ENCODE measurements around the gene NOS1AP. TPM values are rescaled to one million over a fixed set of nuclear protein-coding genes. Genes with fewer than 3 reads are reported as not detected.

Gene NOS1AP
- total RNA-seq, 4 donors from 2014 or later, result 8.5 to 34.8 (median 14.1) TPM

DNA sequence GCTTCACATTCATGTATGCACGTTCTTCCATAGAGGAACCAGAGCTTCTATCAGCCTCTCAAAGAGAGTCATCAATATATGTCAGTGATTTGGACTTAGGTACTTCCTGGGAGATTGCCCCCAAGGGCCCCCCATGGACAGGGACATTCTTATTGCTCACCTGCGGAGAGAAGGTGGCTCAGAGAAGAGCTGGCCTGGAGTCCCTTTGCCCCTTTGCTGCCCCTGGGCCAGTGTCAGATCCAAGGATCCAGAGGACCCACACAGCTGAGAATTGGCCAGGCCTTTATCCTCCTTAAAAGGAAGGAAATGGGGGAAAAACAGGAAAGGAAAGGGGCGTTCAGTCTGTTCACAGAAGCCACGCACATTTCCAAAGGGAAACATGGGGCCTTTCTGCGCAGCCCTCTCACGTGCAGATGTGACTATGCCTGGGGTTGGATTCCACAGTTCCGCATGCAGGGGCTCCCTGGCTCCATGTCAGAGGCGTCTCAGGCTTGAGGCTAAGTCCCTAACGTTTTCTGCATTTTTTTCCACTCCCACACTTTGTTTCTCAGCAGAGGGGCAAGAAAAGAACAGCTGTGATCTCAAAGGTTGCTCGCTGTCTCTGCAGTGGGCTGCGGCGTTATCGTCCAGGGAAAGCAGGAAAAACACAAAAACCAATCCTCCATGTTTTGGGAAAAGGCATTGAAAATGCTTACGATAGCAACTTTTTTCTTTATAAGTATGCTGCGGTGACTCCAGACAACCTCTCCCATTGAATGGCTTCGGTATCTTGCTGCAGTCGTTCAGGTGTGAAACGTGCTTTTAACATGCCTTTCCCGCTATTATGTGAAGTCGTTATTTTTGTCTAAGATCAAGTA, 318.0 kb downstream of the NOS1AP start:
- H3K4me1 ChIP-seq, result peaks cover 6 to 32% (median 12%) of the 10 kb centered on the region in 4 donors
- H3K9me3 ChIP-seq, result no peaks in the 10 kb centered on the region
- no peak overlapping the region for H3K27ac ChIP-seq
- WGBS, 2 donors (ENCODE audit: low coverage in 1 of 2), result 82 to 89% methylated on average over 18 to 20 of the region's 20 CpGs
- no peak overlapping the region for H3K4me3 ChIP-seq
- H3K27me3 ChIP-seq, result no peaks in the 10 kb centered on the region
- in situ Hi-C loops (cut with MboI; ENCODE audit: low pct_ligation_motif_present in 1 of 4, low pct_unique_long_range_greater_than_20kb in 1 of 4, low sequenced_read_pairs in 3 of 4) (loop anchor here in 2 of 4 donors (10.0 to 25.0 kb wide), 2 partner anchors 333 to 600 kb away; no protein-coding TSS in a partner anchor), intact Hi-C loops (cut with DNase I; ENCODE audit: low total_unique reads) (no loop called here)
- no peak for DNase-seq
- no peaks in the 10 kb centered on the region for H3K36me3 ChIP-seq
- no peak for TF ChIP-seq EP300 (IDR thresholded peaks at IDR 0.05; ENCODE audit: low read depth)
- TF ChIP-seq POLR2A (IDR thresholded peaks at IDR 0.05), result no peak
- TF ChIP-seq, protein P1, sequence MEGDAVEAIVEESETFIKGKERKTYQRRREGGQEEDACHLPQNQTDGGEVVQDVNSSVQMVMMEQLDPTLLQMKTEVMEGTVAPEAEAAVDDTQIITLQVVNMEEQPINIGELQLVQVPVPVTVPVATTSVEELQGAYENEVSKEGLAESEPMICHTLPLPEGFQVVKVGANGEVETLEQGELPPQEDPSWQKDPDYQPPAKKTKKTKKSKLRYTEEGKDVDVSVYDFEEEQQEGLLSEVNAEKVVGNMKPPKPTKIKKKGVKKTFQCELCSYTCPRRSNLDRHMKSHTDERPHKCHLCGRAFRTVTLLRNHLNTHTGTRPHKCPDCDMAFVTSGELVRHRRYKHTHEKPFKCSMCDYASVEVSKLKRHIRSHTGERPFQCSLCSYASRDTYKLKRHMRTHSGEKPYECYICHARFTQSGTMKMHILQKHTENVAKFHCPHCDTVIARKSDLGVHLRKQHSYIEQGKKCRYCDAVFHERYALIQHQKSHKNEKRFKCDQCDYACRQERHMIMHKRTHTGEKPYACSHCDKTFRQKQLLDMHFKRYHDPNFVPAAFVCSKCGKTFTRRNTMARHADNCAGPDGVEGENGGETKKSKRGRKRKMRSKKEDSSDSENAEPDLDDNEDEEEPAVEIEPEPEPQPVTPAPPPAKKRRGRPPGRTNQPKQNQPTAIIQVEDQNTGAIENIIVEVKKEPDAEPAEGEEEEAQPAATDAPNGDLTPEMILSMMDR (IDR thresholded peaks at IDR 0.05), result no peak
- TF ChIP-seq POLR2AphosphoS5 (IDR thresholded peaks at IDR 0.05), result no peak

DNA sequence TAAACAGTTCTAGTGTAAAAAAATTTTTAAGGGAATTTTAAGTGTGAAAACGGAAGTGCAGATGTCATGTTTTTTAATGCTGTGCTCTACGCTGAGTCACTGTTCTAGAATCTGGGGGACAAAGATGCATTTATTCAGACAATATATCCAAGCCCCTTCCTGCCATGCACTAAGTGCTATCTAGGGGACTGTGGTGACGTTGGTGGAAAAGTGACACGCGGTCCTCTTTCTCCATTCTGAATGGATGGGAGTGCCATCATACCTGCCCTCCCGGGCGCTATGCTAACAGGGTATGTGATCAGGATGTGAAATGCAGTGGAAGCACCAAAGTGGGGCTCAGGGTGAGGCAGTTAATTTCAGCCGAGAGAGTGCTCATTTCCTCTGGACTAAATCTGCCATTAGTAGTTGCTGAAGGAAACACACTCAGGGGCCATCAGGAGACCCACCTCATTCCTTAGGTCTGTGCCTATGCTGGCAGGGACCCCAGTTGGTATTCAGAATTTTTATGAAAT, 318.6 kb downstream of the NOS1AP start:
- no peaks in the 10 kb centered on the region for H3K27me3 ChIP-seq
- 88% methylated on average over 8 of the region's 8 CpGs; no CpG with 5 or more reads in 1 of the 2 donors for WGBS, 2 donors (ENCODE audit: low coverage in 1 of 2)
- H3K9me3 ChIP-seq, result no peaks in the 10 kb centered on the region
- DNase-seq, result no peak
- no peak for TF ChIP-seq POLR2A (IDR thresholded peaks at IDR 0.05)
- TF ChIP-seq, protein P1 (IDR thresholded peaks at IDR 0.05), result no peak
- TF ChIP-seq POLR2AphosphoS5 (IDR thresholded peaks at IDR 0.05), result no peak
- no peak for TF ChIP-seq EP300 (IDR thresholded peaks at IDR 0.05; ENCODE audit: low read depth)
- peak overlapping the region in 2 of 4 donors; percentile 58 to 61 for H3K27ac ChIP-seq
- in situ Hi-C loops (cut with MboI; ENCODE audit: low pct_ligation_motif_present in 1 of 4, low pct_unique_long_range_greater_than_20kb in 1 of 4, low sequenced_read_pairs in 3 of 4), result loop anchor here in 2 of 4 donors (10.0 to 25.0 kb wide), 2 partner anchors 333 to 601 kb away; no protein-coding TSS in a partner anchor
- H3K4me1 ChIP-seq, result peaks cover 3 to 25% (median 5%) of the 10 kb centered on the region in 4 donors
- H3K4me3 ChIP-seq, result no peak overlapping the region
- intact Hi-C loops (cut with DNase I; ENCODE audit: low total_unique reads), result no loop called here
- H3K36me3 ChIP-seq, result no peaks in the 10 kb centered on the region

DNA sequence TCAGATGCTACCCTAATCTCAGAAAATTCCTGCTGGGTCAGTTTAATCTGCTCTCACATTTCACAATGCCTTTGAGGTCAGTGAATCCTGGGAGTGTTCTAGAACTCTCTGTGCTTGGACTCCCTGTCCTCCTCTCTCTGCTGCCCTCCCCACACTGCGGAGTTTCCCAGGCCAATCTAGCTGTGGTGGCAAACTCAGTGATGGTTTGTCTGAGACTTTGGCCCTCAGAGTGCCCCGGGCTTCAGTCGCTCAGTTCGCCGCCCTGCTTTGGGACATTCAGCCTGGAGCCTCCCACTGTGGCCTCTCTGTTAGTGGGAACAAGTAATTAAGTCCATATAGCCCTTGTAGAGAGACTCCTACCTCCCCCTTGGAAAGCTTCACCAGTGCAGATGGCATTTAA, 319.1 kb downstream of the NOS1AP start:
- Histone ChIP-seq H3K4me1 (peaks cover 3 to 21% (median 5%) of the 10 kb centered on the region in 4 donors), H3K27ac (peak overlapping the region in 3 of 4 donors; percentile 45 to 61 (median 58)), H3K9me3 (no peaks in the 10 kb centered on the region), H3K36me3 (no peaks in the 10 kb centered on the region), H3K4me3 (no peak overlapping the region), H3K27me3 (no peaks in the 10 kb centered on the region)
- 87% methylated on average over 5 of the region's 5 CpGs; no CpG with 5 or more reads in 1 of the 2 donors for WGBS, 2 donors (ENCODE audit: low coverage in 1 of 2)
- DNase-seq, result no peak
- in situ Hi-C loops (cut with MboI; ENCODE audit: low pct_ligation_motif_present in 1 of 4, low pct_unique_long_range_greater_than_20kb in 1 of 4, low sequenced_read_pairs in 3 of 4) (loop anchor here in 2 of 4 donors (10.0 to 25.0 kb wide), 2 partner anchors 334 to 601 kb away; no protein-coding TSS in a partner anchor), intact Hi-C loops (cut with DNase I; ENCODE audit: low total_unique reads) (no loop called here)
- TF ChIP-seq, protein P1 (IDR thresholded peaks at IDR 0.05), result no peak

All from transverse colon (tissue), 4 donors.